Measurements from ENCODE around the gene SIPA1. TPM values are rescaled to one million over a fixed set of nuclear protein-coding genes. Genes with fewer than 3 reads are reported as not detected.

Gene SIPA1
- polyA plus RNA-seq, 1 experiment: 21.6 TPM

GRCh38 chr11:65646958-65647701, 9.2 kb downstream of the SIPA1 start:
- peak overlapping the region; percentile 9; the same call in 1 of the 2 replicates for H3K4me3 ChIP-seq (ENCODE audit: low read depth, low read length)
- H3K27me3 ChIP-seq (ENCODE audit: control insufficient read depth, insufficient read depth, low read length): no peaks in the 10 kb centered on the region
- ChIA-PET CTCF (interaction anchor here (1.3 to 1.8 kb wide), 3 partner anchors 9 to 21 kb away, joined by 3 to 4 read pairs (median 3); no protein-coding TSS in a partner anchor), POLR2A (no interaction called here)
- no peak for DNase-seq (ENCODE audit: low read depth)
- no peak for TF ChIP-seq CTCF (IDR thresholded peaks at IDR 0.05; ENCODE audit: insufficient read depth, low read depth, low read length)
- peaks cover 18% of the 10 kb centered on the region for H3K36me3 ChIP-seq (ENCODE audit: control insufficient read depth, insufficient read depth, low read length)

- TF ChIP-seq CTCF (IDR thresholded peaks at IDR 0.05; ENCODE audit: insufficient read depth, low read depth, low read length): no peak
- DNase-seq (ENCODE audit: low read depth): no peak
- Histone ChIP-seq H3K36me3 (ENCODE audit: control insufficient read depth, insufficient read depth, low read length) (peaks cover 20% of the 10 kb centered on the region), H3K27me3 (ENCODE audit: control insufficient read depth, insufficient read depth, low read length) (no peaks in the 10 kb centered on the region), H3K4me3 (ENCODE audit: low read depth, low read length) (no peak overlapping the region)
- ChIA-PET POLR2A (no interaction called here), CTCF (interaction anchor here (0.9 kb wide), 1 partner anchor 131 kb away, joined by 3 read pairs; no protein-coding TSS in a partner anchor)
These were observed 11.1 kb downstream of the SIPA1 start for GRCh38 chr11:65648997-65649493.

GRCh38 chr11:65649656-65650546, 12.0 kb downstream of the SIPA1 start:
- POLR2A ChIA-PET: interaction anchor here (0.6 kb wide), 1 partner anchor 469 kb away, joined by 10 read pairs; no protein-coding TSS in a partner anchor
- peaks cover 25% of the 10 kb centered on the region for H3K36me3 ChIP-seq (ENCODE audit: control insufficient read depth, insufficient read depth, low read length)
- CTCF ChIA-PET: interaction anchor here (0.8 to 0.9 kb wide), 2 partner anchors 12 to 130 kb away, joined by 3 to 5 read pairs; partner anchors contain the start of gene SIPA1

GRCh38 chr11:65650547-65651338, 12.8 kb downstream of the SIPA1 start:
- ChIA-PET CTCF (interaction anchor here (0.8 kb wide), 1 partner anchor 13 kb away, joined by 5 read pairs; the partner anchor contains the start of gene SIPA1), POLR2A (no interaction called here)
- TF ChIP-seq CTCF (IDR thresholded peaks at IDR 0.05; ENCODE audit: insufficient read depth, low read depth, low read length): no peak
- Histone ChIP-seq H3K36me3 (ENCODE audit: control insufficient read depth, insufficient read depth, low read length) (peaks cover 32% of the 10 kb centered on the region), H3K27me3 (ENCODE audit: control insufficient read depth, insufficient read depth, low read length) (no peaks in the 10 kb centered on the region), H3K4me3 (ENCODE audit: low read depth, low read length) (no peak overlapping the region)
- DNase-seq (ENCODE audit: low read depth): no peak

More at GRCh38 chr11:65649656-65650546, 12.0 kb downstream of the SIPA1 start:
- DNase-seq (ENCODE audit: low read depth): no peak
- Histone ChIP-seq H3K4me3 (ENCODE audit: low read depth, low read length) (no peak overlapping the region), H3K27me3 (ENCODE audit: control insufficient read depth, insufficient read depth, low read length) (no peaks in the 10 kb centered on the region)
- TF ChIP-seq CTCF (IDR thresholded peaks at IDR 0.05; ENCODE audit: insufficient read depth, low read depth, low read length): no peak

Data from BJ (cell line).